SJSA1 (cell line): ENCODE measurements around the gene POLD1. TPM values are rescaled to one million over a fixed set of nuclear protein-coding genes. Genes with fewer than 3 reads are reported as not detected.
A peak's percentile ranks its signal among the peaks of the same experiment; 100 is the strongest.
"Not testable (repeated sequence)": the region's sequence is repeated elsewhere in the genome, so short reads cannot be mapped to it uniquely, and the experiment has no call there.

Experiments used
- DNase-seq, 2 experiments: peaks; one replicate each; pipeline ENCODE4 v3.0.0-alpha.2; 2015 to 2020; ENCODE audit warnings: low spot score in 2 of 2, low read depth in 1 of 2
- H3K27ac ChIP-seq: fragments of 250-450 bp; sonication (Bioruptor Pico); 2 replicates; pipeline ENCODE4 v1.5.1; 2020; ENCODE audit warnings: mild to moderate bottlenecking, moderate library complexity
- H3K27me3 ChIP-seq: fragments of 250-450 bp; sonication (Bioruptor Pico); replicated peaks from 2 replicates; pipeline ENCODE4 v1.5.1; 2020; ENCODE audit warnings: mild to moderate bottlenecking, moderate library complexity
- H3K36me3 ChIP-seq: fragments of 250-450 bp; sonication (Bioruptor Pico); 2 replicates; pipeline ENCODE4 v1.5.1; 2020; ENCODE audit warnings: mild to moderate bottlenecking
- H3K4me1 ChIP-seq: fragments of 250-450 bp; sonication (Bioruptor Pico); replicated peaks from 2 replicates; pipeline ENCODE4 v1.6.1; 2021; ENCODE audit warnings: mild to moderate bottlenecking
- H3K4me3 ChIP-seq: fragments of 250-450 bp; sonication (Bioruptor Pico); 2 replicates; pipeline ENCODE4 v1.5.1; 2020; ENCODE audit warnings: mild to moderate bottlenecking
- H3K9me3 ChIP-seq: fragments of 250-450 bp; sonication (Bioruptor Pico); replicated peaks from 2 replicates; pipeline ENCODE4 v1.5.1; 2020; ENCODE audit warnings: mild to moderate bottlenecking
- total RNA-seq: library from RNA; depleted of rRNA; stranded (reverse); fragments of >200 nt; shearing (Covaris generic); gene quantifications from 2 replicates; pipeline ENCODE4 v1.2.3, GENCODE V29; 2014

The POLD1 gene
- total RNA-seq, 1 experiment from 2014 or later, result 51.8 TPM

DNA sequence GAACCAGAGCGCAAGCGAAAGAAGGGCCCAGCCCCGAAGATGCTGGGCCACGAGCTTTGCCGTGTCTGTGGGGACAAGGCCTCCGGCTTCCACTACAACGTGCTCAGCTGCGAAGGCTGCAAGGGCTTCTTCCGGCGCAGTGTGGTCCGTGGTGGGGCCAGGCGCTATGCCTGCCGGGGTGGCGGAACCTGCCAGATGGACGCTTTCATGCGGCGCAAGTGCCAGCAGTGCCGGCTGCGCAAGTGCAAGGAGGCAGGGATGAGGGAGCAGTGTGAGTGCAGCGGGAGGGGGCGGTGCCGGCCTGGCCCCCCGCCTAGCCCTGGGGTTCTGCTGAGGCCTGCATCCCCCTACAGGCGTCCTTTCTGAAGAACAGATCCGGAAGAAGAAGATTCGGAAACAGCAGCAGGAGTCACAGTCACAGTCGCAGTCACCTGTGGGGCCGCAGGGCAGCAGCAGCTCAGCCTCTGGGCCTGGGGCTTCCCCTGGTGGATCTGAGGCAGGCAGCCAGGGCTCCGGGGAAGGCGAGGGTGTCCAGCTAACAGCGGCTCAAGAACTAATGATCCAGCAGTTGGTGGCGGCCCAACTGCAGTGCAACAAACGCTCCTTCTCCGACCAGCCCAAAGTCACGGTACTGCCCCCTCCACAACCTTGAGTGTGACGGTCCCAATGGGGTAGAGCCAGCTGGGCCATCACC is 5.8 kb upstream of the POLD1 start:
- H3K4me1 ChIP-seq, result 0 out of 2 replicates have a peak, but pooled peaks cover 3% of the 10 kb centered on the region
- no peaks in the 10 kb centered on the region for H3K9me3 ChIP-seq
- no peaks in the 10 kb centered on the region for H3K27me3 ChIP-seq
- peaks cover 53% of the 10 kb centered on the region for H3K36me3 ChIP-seq
- no peak overlapping the region for H3K4me3 ChIP-seq
- H3K27ac ChIP-seq, result no peak overlapping the region
- no peak for DNase-seq

- H3K4me3 ChIP-seq, result no peak overlapping the region
- 0 out of 2 replicates have a peak, but pooled peaks cover 3% of the 10 kb centered on the region for H3K4me1 ChIP-seq
- H3K36me3 ChIP-seq, result peaks cover 53% of the 10 kb centered on the region
- no peak for DNase-seq
- H3K27me3 ChIP-seq, result no peaks in the 10 kb centered on the region
- no peaks in the 10 kb centered on the region for H3K9me3 ChIP-seq
- no peak overlapping the region for H3K27ac ChIP-seq
These were observed 5.3 kb upstream of the POLD1 start for GRCh38 chr19:50378863-50379236.

- DNase-seq, result no peak
- Histone ChIP-seq H3K27me3 (no peaks in the 10 kb centered on the region), H3K36me3 (peaks cover 53% of the 10 kb centered on the region), H3K4me3 (no peak overlapping the region), H3K9me3 (no peaks in the 10 kb centered on the region), H3K27ac (no peak overlapping the region), H3K4me1 (peaks cover 3% of the 10 kb centered on the region; the same call in 1 of the 2 replicates)
These were observed 4.5 kb upstream of the POLD1 start for GRCh38 chr19:50379602-50380001.

- Histone ChIP-seq H3K4me1 (peaks cover 9% of the 10 kb centered on the region; the same call in 1 of the 2 replicates), H3K27ac (no peak overlapping the region), H3K9me3 (no peaks in the 10 kb centered on the region), H3K4me3 (no peak overlapping the region), H3K36me3 (peaks cover 53% of the 10 kb centered on the region), H3K27me3 (no peaks in the 10 kb centered on the region)
- no peak for DNase-seq
These were observed 4.0 kb upstream of the POLD1 start for GRCh38 chr19:50380137-50380536.

GRCh38 chr19:50380751-50381151 is 3.4 kb upstream of the POLD1 start:
- no peak overlapping the region for H3K4me3 ChIP-seq
- no peaks in the 10 kb centered on the region for H3K9me3 ChIP-seq
- peaks cover 53% of the 10 kb centered on the region for H3K36me3 ChIP-seq
- no peak for DNase-seq
- peaks cover 10% of the 10 kb centered on the region; the same call in 1 of the 2 replicates for H3K4me1 ChIP-seq
- H3K27ac ChIP-seq, result no peak overlapping the region
- no peaks in the 10 kb centered on the region for H3K27me3 ChIP-seq

DNA sequence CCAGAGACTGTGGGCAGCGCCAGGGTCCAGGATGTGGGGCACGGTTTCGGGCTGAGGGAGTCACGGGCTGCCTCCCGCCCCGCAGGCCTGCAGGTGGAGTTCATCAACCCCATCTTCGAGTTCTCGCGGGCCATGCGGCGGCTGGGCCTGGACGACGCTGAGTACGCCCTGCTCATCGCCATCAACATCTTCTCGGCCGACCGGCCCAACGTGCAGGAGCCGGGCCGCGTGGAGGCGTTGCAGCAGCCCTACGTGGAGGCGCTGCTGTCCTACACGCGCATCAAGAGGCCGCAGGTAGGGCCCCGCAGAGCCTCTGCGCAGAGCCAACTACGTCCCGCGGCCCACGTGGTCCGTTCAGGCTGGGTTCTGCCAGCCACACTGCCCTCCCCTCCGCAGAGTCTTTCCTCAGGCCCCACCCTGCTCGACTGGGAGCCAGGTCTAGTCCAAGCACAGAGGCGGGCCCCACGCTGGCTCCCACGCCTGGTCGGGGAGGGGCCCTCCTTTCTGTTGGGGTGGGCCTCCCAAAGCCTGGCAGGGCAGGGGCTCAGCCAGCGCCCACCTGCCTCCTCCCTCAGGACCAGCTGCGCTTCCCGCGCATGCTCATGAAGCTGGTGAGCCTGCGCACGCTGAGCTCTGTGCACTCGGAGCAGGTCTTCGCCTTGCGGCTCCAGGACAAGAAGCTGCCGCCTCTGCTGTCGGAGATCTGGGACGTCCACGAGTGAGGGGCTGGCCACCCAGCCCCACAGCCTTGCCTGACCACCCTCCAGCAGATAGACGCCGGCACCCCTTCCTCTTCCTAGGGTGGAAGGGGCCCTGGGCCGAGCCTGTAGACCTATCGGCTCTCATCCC is 2.0 kb upstream of the POLD1 start:
- no peaks in the 10 kb centered on the region for H3K27me3 ChIP-seq
- no peak overlapping the region for H3K4me3 ChIP-seq
- H3K36me3 ChIP-seq, result peaks cover 61% of the 10 kb centered on the region
- H3K27ac ChIP-seq, result no peak overlapping the region
- H3K9me3 ChIP-seq, result no peaks in the 10 kb centered on the region
- no peak for DNase-seq
- peaks cover 6% of the 10 kb centered on the region; the same call in 1 of the 2 replicates for H3K4me1 ChIP-seq

- Histone ChIP-seq H3K9me3 (no peaks in the 10 kb centered on the region), H3K36me3 (peaks cover 62% of the 10 kb centered on the region), H3K27me3 (no peaks in the 10 kb centered on the region), H3K27ac (no peak overlapping the region), H3K4me3 (peak overlapping the region; percentile 55), H3K4me1 (peaks cover 6% of the 10 kb centered on the region; the same call in 1 of the 2 replicates)
- no peak for DNase-seq
These were observed 921 bp upstream of the POLD1 start for GRCh38 chr19:50383001-50383851.

DNA sequence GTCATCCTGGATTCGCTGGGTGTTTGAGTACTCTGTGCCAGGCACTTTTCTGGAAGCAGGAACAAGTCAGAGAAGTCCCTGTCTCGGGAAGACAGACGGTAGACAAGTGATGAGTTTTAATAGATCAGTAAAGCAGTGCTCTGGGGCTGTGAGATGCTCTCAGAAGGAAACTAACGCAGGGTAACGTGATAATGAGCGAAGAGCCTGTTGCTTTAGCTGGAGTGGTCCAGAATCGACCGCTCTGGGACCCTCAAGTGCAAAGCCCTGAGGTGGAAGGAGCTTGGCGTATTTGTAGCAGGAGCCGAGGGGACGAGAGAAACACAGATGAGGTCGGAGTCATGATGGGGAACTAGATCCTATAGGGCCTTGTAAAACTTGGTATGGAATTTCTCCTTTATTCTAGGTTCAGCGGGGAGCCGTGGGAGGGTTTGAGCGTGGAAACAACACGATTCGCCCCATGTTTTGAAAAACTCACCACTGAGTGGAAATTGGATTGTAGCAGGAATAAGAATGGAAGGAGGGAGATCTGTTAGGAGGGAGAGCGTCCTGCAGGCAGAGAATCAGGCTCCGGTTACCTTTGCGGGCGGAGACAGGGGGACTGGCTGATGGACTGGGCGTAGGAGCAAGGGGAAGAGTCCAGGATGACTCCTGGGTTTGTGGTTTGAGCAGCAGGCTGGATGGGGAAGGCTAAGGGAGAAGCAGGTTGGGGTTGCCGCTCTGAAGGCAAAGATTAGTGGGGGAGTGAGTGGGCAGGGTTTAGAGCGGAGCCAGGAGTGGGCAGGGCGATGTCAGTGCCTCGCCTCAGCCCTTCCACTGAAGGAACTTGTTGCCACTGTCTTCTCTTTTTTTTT is 763 bp downstream of the POLD1 start:
- Histone ChIP-seq H3K4me3 (peak overlapping the region; percentile 55), H3K27me3 (no peaks in the 10 kb centered on the region), H3K9me3 (no peaks in the 10 kb centered on the region), H3K36me3 (peaks cover 50% of the 10 kb centered on the region), H3K27ac (peak overlapping the region; percentile 65), H3K4me1 (peaks cover 6% of the 10 kb centered on the region; the same call in 1 of the 2 replicates)
- peak in 1 of 2 experiments; percentile 35 for DNase-seq

DNA sequence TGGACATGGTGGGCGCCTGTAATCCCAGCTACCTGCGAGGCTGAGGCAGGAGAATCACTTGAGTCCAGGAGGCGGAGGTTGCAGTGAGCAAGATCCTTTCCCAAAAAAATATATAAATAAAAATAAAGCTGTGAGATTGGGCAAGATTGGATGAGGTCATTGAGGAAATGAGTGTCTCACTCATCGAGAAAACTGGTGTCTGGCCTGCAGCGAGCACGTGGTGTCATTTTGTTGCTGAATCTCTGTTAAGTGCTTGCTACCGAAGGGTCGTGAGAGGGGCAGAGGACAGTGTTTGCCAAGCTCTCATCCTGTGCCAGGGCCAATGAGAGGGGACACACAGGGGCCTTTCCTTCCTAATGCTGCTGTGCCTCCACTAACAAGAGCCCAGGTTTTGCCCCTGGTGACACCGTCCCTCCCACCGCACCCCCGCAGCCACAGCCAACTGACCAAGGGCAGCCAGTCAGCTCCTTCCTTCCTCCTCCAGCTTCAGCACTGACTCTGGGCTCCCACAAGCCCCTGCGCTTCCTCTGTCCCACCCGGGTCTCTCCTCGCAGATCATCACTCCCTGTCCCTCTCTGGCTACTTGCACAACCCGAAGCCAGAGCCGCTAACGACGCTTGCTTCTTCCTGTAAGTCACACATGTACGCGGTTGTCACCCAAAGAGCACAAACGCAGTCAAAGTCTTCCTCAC is 3.2 kb downstream of the POLD1 start:
- DNase-seq, result no peak
- no peak overlapping the region for H3K27ac ChIP-seq

GRCh38 chr19:50387868-50388245 is 3.7 kb downstream of the POLD1 start:
- no peak for DNase-seq
- H3K36me3 ChIP-seq, result peaks cover 30% of the 10 kb centered on the region

More for the DNA sequence above, 3.2 kb downstream of the POLD1 start:
- Histone ChIP-seq H3K27me3 (no peaks in the 10 kb centered on the region), H3K36me3 (peaks cover 31% of the 10 kb centered on the region), H3K9me3 (no peaks in the 10 kb centered on the region), H3K4me1 (peaks cover 6% of the 10 kb centered on the region; the same call in 1 of the 2 replicates), H3K4me3 (no peak overlapping the region)

DNA sequence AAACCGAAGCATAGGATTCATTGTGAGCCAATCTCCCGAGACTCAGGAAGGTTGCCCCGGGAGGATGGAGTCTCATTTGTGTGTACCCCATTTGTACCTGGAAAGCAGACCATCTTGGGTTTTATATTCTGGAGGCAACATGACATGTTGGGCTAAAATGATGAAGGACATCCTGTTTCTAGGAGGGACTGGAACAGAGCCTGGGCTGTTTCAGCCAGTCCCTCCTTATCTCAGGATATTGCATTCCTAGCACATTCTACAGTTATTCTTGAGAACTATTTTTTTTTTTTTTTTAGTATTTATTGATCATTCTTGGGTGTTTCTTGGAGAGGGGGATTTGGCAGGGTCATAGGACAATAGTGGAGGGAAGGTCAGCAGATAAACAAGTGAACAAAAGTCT is 6.1 kb downstream of the POLD1 start:
- H3K4me3 ChIP-seq, DNase-seq, H3K9me3 ChIP-seq, H3K27ac ChIP-seq, H3K4me1 ChIP-seq, H3K27me3 ChIP-seq: not testable (repeated sequence)
- H3K36me3 ChIP-seq, result peaks cover 32% of the 10 kb centered on the region

More at GRCh38 chr19:50387868-50388245, 3.7 kb downstream of the POLD1 start:
- Histone ChIP-seq H3K27me3 (no peaks in the 10 kb centered on the region), H3K4me1 (peaks cover 6% of the 10 kb centered on the region; the same call in 1 of the 2 replicates), H3K27ac (no peak overlapping the region), H3K4me3 (no peak overlapping the region), H3K9me3 (no peaks in the 10 kb centered on the region)

DNA sequence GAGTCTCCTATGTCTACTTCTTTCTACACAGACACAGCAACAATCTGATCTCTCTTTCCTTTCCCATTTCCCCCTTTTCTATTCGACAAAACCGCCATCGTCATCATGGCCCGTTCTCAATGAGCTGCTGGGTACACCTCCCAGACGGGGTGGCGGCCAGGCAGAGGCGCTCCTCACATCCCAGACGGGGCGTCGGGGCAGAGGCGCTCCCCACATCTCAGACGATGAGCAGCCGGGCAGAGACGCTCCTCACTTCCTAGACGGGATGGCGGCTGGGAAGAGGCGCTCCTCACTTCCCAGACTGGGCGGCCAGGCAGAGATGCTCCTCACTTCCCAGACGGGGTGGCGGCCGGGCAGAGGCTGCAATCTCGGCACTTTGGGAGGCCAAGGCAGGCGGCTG is 6.8 kb downstream of the POLD1 start:
- not testable (repeated sequence) for H3K27me3 ChIP-seq, H3K4me3 ChIP-seq, H3K27ac ChIP-seq, H3K4me1 ChIP-seq, DNase-seq, H3K9me3 ChIP-seq
- peaks cover 32% of the 10 kb centered on the region for H3K36me3 ChIP-seq
